Heart left ventricle (tissue), 16 donors: ENCODE measurements around the gene KRT31. TPM values are rescaled to one million over a fixed set of nuclear protein-coding genes. Genes with fewer than 3 reads are reported as not detected.

Experiments
- ATAC-seq, 4 donors: fragments of 200-7000 bp; cut with Tn5 transposase; one replicate each; pipeline ENCODE4 v1.9.1; 2020 to 2022; ENCODE audit warnings: moderate library complexity in 4 of 4, mild to moderate bottlenecking in 3 of 4, moderate number of reproducible peaks in 1 of 4
- DNase-seq, 5 donors: peaks; one replicate each; pipeline ENCODE4 v3.0.0-alpha.2; 2020
- H3K27ac ChIP-seq, 12 donors: fragments of 200-600 bp; sonication (generic) in 4 of 12; one replicate each; pipeline versions ENCODE4 v1.5.0 to v1.8.0; 2016 to 2022; ENCODE audit warnings: mild to moderate bottlenecking in 2 of 12
- H3K27me3 ChIP-seq, 9 donors: fragments of 200-600 bp; sonication (generic) in 2 of 9; one replicate each; pipeline versions ENCODE4 v1.5.1 to v1.8.0; 2016 to 2022; ENCODE audit warnings: mild to moderate bottlenecking in 3 of 9
- H3K36me3 ChIP-seq, 9 donors: fragments of 200-600 bp; sonication (generic) in 2 of 9; one replicate each; pipeline versions ENCODE4 v1.5.0 to v1.8.0; 2018 to 2022; ENCODE audit warnings: mild to moderate bottlenecking in 2 of 9
- H3K4me1 ChIP-seq, 12 donors: fragments of 200-600 bp; sonication (generic) in 4 of 12; one replicate each; pipeline versions ENCODE4 v1.5.0 to v1.8.0; 2016 to 2022; ENCODE audit warnings: mild to moderate bottlenecking in 3 of 12
- H3K4me3 ChIP-seq, 12 donors: fragments of 200-600 bp; sonication (generic) in 4 of 12; one replicate each; pipeline versions ENCODE4 v1.5.0 to v1.8.0; 2017 to 2022; ENCODE audit warnings: mild to moderate bottlenecking in 9 of 12, moderate library complexity in 4 of 12
- H3K9me3 ChIP-seq, 12 donors: fragments of 200-600 bp; sonication (generic) in 4 of 12; one replicate each; pipeline versions ENCODE4 v1.5.0 to v1.8.0; 2016 to 2022; ENCODE audit warnings: mild to moderate bottlenecking in 1 of 12
- POLR2A ChIP-seq, 2 donors: fragments of 450-650 bp; IDR thresholded peaks; one replicate each; pipeline ENCODE4 v1.6.1; 2017; ENCODE audit warnings: antibody characterized with exemption in 2 of 2, mild to moderate bottlenecking in 2 of 2, moderate library complexity in 2 of 2
- WGBS, 4 donors: extraction: QIAGEN DNeasy Blood & Tissue Kit in 2 of 4; methylation state at CpG; one replicate each; pipeline versions ENCODE4 v1.1.5 to v1.1.7; 2013 to 2018; 5-methylcytosine and 5-hydroxymethylcytosine counted together
- intact Hi-C, 10 donors: fragments of 100-400 bp; cut with DNase I; formaldehyde crosslinking; loops; one replicate each; pipeline versions ENCODE4 v1.11.1 to v1.14.2; 2022
- polyA plus RNA-seq, 2 donors: library from polyadenylated mRNA; stranded (reverse); fragments of 200-250 nt; gene quantifications; one replicate each; pipeline ENCODE4 v1.2.3, GENCODE V29; 2013
- total RNA-seq, 9 donors: library from RNA; depleted of rRNA in 2 of 9; stranded (reverse); fragments of >200 nt in 2 of 9; fragmentation: NEBNext Ultra II Directional in 3 of 9; extraction: Animal tissue kit (Norgen Biotek cat#: 25700) in 3 of 9; gene quantifications; one replicate each; pipeline versions ENCODE4 v1.1.0 to v1.2.4, GENCODE V29; 2016 to 2023
- TF ChIP-seq, protein P1 (sequence below), 12 donors: fragments of 200-600 bp; sonication (generic) in 4 of 12; IDR thresholded peaks; one replicate each; pipeline versions ENCODE4 v1.5.0 to v1.8.0; 2018 to 2022; ENCODE audit warnings: antibody characterized with exemption in 12 of 12, mild to moderate bottlenecking in 5 of 12
- donor health status: ischemic (EF 13 %, LVEDD 7.1; RV severe dilation, severe dysfunction).
- donor health status: healthy with polysubstance abuse.
- donor health status: DM: no; HTN: yes; CAD: no.
- donor health status: DM: no; HTN: no; CAD: no.
- donor health status: ischemic (EF 25% LVEDD 6.9; RV normal size, moderate dysfunction).
- donor health status: ischemic (EF 25% LVEDD 5.7; RV mildly dilated, moderate dysfunction).
- donor health status: healthy.
- donor health status: DM: yes; HTN: yes; CAD: no.
- donor health status: ischemic (EF 35%, LVEDD 5.7; RV mildly dilated, moderate dysfunction).
- donor health status: nonischemic (EF 11% LVEDD 7.7; RV severe dilation, severe dysfunction).
- donor health status: DM: yes; HTN: yes; CAD: no.
- donor health status: PGD.
- donor health status: ischemic (EF 29% LVEDD 5.4; RV normal size, mild dysfunction).
- donor health status: nonischemic (EF 23%, LVEDD 6.1; RV moderate dilation, normal function).

The KRT31 gene
- total and polyA plus RNA-seq, 11 donors, result not detected

DNA sequence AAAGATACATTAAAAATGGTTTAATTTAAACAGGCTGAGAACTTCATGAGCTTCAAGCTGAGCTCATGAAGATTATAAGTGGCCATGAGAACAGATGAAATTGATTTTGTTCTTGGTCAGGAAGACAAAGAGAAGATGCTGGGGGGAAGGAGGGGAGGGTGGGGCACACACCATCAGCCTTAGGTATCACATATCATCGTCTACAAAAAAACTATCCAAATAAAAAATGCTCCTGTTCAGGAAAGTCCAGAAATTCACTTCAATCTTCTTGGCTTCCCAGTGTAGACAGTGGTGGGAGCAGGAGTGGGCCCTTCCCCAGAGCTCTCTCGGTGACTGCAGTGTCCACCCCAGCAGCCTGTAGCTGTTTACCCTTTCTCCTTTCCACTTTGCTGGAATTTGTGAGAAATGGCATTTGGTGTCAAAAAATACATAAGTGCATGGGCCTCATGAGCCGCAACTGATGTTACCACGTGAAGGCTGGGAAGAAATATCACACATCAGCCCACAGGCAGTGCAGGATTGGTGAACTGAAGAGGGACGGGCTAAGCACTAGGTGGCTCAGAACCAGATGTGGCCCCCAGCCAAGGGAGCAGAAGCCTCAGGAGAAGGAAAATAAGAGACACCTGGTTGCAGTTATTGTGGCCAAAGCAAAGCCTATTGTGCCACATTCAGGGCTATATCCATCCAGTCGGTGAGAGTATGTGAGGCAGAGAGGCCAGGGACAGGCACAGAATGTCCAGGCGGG, 20.9 kb upstream of the KRT31 start:
- 88 to 93% (median 90%) methylated on average over 7 of the region's 7 CpGs for WGBS, 4 donors
- peaks cover 0 to 14% (median 4%) of the 10 kb centered on the region in 12 donors for H3K4me1 ChIP-seq
- no peaks in the 10 kb centered on the region for H3K36me3 ChIP-seq
- H3K4me3 ChIP-seq, result no peak overlapping the region
- intact Hi-C loops, result no loop called here
- H3K27me3 ChIP-seq, result no peaks in the 10 kb centered on the region
- DNase-seq (no peak), ATAC-seq (no peak)
- no peak for TF ChIP-seq POLR2A (IDR thresholded peaks at IDR 0.05)
- TF ChIP-seq, protein P1, sequence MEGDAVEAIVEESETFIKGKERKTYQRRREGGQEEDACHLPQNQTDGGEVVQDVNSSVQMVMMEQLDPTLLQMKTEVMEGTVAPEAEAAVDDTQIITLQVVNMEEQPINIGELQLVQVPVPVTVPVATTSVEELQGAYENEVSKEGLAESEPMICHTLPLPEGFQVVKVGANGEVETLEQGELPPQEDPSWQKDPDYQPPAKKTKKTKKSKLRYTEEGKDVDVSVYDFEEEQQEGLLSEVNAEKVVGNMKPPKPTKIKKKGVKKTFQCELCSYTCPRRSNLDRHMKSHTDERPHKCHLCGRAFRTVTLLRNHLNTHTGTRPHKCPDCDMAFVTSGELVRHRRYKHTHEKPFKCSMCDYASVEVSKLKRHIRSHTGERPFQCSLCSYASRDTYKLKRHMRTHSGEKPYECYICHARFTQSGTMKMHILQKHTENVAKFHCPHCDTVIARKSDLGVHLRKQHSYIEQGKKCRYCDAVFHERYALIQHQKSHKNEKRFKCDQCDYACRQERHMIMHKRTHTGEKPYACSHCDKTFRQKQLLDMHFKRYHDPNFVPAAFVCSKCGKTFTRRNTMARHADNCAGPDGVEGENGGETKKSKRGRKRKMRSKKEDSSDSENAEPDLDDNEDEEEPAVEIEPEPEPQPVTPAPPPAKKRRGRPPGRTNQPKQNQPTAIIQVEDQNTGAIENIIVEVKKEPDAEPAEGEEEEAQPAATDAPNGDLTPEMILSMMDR (IDR thresholded peaks at IDR 0.05), result no peak
- H3K27ac ChIP-seq, result no peak overlapping the region
- no peaks in the 10 kb centered on the region for H3K9me3 ChIP-seq

GRCh38 chr17:41417576-41418015, 20.2 kb upstream of the KRT31 start:
- Histone ChIP-seq H3K36me3 (no peaks in the 10 kb centered on the region), H3K27me3 (no peaks in the 10 kb centered on the region), H3K27ac (no peak overlapping the region), H3K9me3 (no peaks in the 10 kb centered on the region), H3K4me3 (no peak overlapping the region), H3K4me1 (peaks cover 0 to 14% (median 4%) of the 10 kb centered on the region in 12 donors)
- intact Hi-C loops, result no loop called here
- 33 to 48% (median 42%) methylated on average over 4 of the region's 4 CpGs for WGBS, 4 donors
- no peak for TF ChIP-seq POLR2A (IDR thresholded peaks at IDR 0.05)
- TF ChIP-seq, protein P1 (IDR thresholded peaks at IDR 0.05), result peak in 3 of 12 donors; percentile 5 to 8 (median 7)
- ATAC-seq (no peak), DNase-seq (no peak)

- intact Hi-C loops, result no loop called here
- Histone ChIP-seq H3K4me3 (no peak overlapping the region), H3K27ac (no peak overlapping the region), H3K4me1 (peaks cover 0 to 14% (median 4%) of the 10 kb centered on the region in 12 donors), H3K9me3 (no peaks in the 10 kb centered on the region), H3K27me3 (no peaks in the 10 kb centered on the region), H3K36me3 (no peaks in the 10 kb centered on the region)
- TF ChIP-seq, protein P1 (IDR thresholded peaks at IDR 0.05), result no peak
- TF ChIP-seq POLR2A (IDR thresholded peaks at IDR 0.05), result no peak
- WGBS, 4 donors, result 93 to 97% (median 96%) methylated on average over 6 of the region's 6 CpGs
- DNase-seq (no peak), ATAC-seq (no peak)
Measured at GRCh38 chr17:41417127-41417526, 19.7 kb upstream of the KRT31 start.

- WGBS, 4 donors, result 75 to 85% (median 81%) methylated on average over 5 of the region's 5 CpGs
- H3K27ac ChIP-seq, result no peak overlapping the region
- peaks cover 0 to 14% (median 4%) of the 10 kb centered on the region in 12 donors for H3K4me1 ChIP-seq
- H3K9me3 ChIP-seq, result no peaks in the 10 kb centered on the region
- H3K36me3 ChIP-seq, result no peaks in the 10 kb centered on the region
- H3K27me3 ChIP-seq, result no peaks in the 10 kb centered on the region
- DNase-seq (no peak), ATAC-seq (peak in 3 of 4 donors; percentile 44 to 59 (median 54))
- intact Hi-C loops, result no loop called here
- no peak for TF ChIP-seq POLR2A (IDR thresholded peaks at IDR 0.05)
- TF ChIP-seq, protein P1 (IDR thresholded peaks at IDR 0.05), result no peak
- no peak overlapping the region for H3K4me3 ChIP-seq
Measured at GRCh38 chr17:41416479-41416878, 19.1 kb upstream of the KRT31 start.
